ENCODE data around the gene CPB1.
A peak's percentile ranks its signal among the peaks of the same experiment; 100 is the strongest.

The CPB1 gene

DNA sequence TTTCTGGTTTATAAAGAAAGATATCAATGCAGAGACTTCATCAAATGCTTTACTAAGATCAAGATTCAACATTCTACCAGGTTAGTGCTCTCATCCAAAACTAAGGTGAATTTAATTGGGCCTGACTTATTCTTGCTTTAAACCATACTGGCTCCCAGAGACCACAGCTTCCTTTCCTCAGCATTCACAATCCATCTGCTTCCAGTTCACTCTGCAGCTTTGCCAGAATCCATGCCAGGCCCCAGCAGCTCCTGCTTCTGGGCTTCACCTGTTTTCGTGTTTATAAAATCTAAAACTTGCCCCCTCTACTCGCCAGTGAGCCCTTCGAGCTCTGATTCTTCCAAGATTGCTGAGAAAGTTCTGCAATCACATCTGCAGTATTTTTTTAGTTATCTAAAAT lies 2.3 kb downstream of the CPB1 start:
- H3K27me3 ChIP-seq (ENCODE audit: insufficient read depth, low read length) = no peaks in the 10 kb centered on the region
- H3K36me3 ChIP-seq (ENCODE audit: insufficient read depth, low read length) = no peaks in the 10 kb centered on the region
- H3K27ac ChIP-seq (ENCODE audit: low read depth, low read length) = no peak overlapping the region
- H2AFZ ChIP-seq (ENCODE audit: low read length, unreplicated experiment) = no peak overlapping the region
- no peak overlapping the region for H3K4me3 ChIP-seq (ENCODE audit: low read depth, low read length)
- no peaks in the 10 kb centered on the region for H3K79me2 ChIP-seq (ENCODE audit: control insufficient read depth, insufficient read depth, low read length, unreplicated experiment)
- peaks cover 4% of the 10 kb centered on the region for H3K4me1 ChIP-seq (ENCODE audit: control insufficient read depth, insufficient read depth, low read length, unreplicated experiment)

DNA sequence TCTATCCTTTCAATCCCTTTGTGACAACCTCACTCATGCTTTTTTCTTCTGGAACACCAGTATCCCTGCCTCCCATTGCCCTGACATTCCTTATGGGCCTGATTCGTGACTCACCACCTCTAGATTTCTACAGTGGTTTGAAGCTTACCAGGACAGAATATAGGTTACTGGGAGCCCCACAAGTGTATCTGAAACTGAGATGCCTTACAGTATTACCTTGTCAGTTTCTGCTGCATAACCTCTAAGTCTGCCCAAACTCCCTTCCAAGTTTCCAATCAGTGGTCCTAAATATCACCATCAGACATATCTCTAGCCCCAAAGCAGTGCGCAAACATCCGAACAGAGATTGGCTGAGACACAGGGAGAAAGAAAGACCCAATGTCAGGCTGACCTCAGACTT lies 5.6 kb downstream of the CPB1 start:
- H3K36me3 ChIP-seq (ENCODE audit: insufficient read depth, low read length) = no peaks in the 10 kb centered on the region

DNA sequence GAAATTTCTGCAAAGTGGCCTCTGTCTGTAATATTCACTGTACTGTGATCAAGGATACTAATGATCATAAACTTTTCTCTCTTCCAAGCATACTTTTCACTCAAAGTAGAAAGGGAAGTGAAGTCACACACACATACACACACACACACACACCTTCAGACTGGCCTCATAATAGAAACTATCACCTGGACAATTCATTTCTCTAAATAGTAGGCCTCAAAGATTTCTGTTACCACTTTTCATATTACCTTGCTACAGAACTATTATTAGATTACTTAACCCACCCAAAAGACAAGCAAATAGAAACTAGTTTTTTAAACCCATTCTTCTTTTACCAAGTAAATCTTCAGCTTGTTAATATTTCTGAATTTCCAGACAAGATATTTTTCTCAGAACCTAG lies 12.2 kb downstream of the CPB1 start:
- H3K27ac ChIP-seq (ENCODE audit: low read depth, low read length) = no peak overlapping the region
- no peaks in the 10 kb centered on the region for H3K36me3 ChIP-seq (ENCODE audit: insufficient read depth, low read length)
- no peak overlapping the region for H2AFZ ChIP-seq (ENCODE audit: low read length, unreplicated experiment)
- no peaks in the 10 kb centered on the region for H3K79me2 ChIP-seq (ENCODE audit: control insufficient read depth, insufficient read depth, low read length, unreplicated experiment)
- no peaks in the 10 kb centered on the region for H3K4me1 ChIP-seq (ENCODE audit: control insufficient read depth, insufficient read depth, low read length, unreplicated experiment)
- no peak overlapping the region for H3K4me3 ChIP-seq (ENCODE audit: low read depth, low read length)
- H3K27me3 ChIP-seq (ENCODE audit: insufficient read depth, low read length) = 0 out of 2 replicates have a peak, but pooled peaks cover 4% of the 10 kb centered on the region

More for the DNA sequence above, 5.6 kb downstream of the CPB1 start:
- Histone ChIP-seq H3K27me3 (ENCODE audit: insufficient read depth, low read length) (0 out of 2 replicates have a peak, but pooled peaks cover 4% of the 10 kb centered on the region), H3K4me3 (ENCODE audit: low read depth, low read length) (no peak overlapping the region), H3K27ac (ENCODE audit: low read depth, low read length) (no peak overlapping the region), H2AFZ (ENCODE audit: low read length, unreplicated experiment) (no peak overlapping the region), H3K4me1 (ENCODE audit: control insufficient read depth, insufficient read depth, low read length, unreplicated experiment) (no peaks in the 10 kb centered on the region), H3K79me2 (ENCODE audit: control insufficient read depth, insufficient read depth, low read length, unreplicated experiment) (no peaks in the 10 kb centered on the region)

DNA sequence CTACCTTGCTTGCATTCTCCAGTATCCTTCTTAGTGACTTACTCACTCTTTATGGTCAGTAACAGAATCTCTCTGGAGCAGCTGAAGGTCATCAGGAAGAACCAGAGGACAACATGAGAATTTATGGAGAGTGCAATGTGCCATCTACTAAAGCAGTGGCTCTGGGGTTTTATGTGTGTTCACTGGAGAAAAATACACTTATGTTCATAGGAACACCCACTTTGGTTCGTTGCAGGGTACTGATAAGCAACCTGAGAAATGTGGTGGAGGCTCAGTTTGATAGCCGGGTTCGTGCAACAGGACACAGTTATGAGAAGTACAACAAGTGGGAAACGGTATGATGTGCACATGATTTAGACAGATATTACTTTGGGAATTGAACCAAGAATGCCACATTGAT lies 12.8 kb downstream of the CPB1 start:
- no peak overlapping the region for H3K27ac ChIP-seq (ENCODE audit: low read depth, low read length)
- H3K79me2 ChIP-seq (ENCODE audit: control insufficient read depth, insufficient read depth, low read length, unreplicated experiment) = no peaks in the 10 kb centered on the region
- H3K4me1 ChIP-seq (ENCODE audit: control insufficient read depth, insufficient read depth, low read length, unreplicated experiment) = no peaks in the 10 kb centered on the region
- no peaks in the 10 kb centered on the region for H3K36me3 ChIP-seq (ENCODE audit: insufficient read depth, low read length)
- no peak overlapping the region for H3K4me3 ChIP-seq (ENCODE audit: low read depth, low read length)
- H3K27me3 ChIP-seq (ENCODE audit: insufficient read depth, low read length) = no peaks in the 10 kb centered on the region
- no peak overlapping the region for H2AFZ ChIP-seq (ENCODE audit: low read length, unreplicated experiment)

DNA sequence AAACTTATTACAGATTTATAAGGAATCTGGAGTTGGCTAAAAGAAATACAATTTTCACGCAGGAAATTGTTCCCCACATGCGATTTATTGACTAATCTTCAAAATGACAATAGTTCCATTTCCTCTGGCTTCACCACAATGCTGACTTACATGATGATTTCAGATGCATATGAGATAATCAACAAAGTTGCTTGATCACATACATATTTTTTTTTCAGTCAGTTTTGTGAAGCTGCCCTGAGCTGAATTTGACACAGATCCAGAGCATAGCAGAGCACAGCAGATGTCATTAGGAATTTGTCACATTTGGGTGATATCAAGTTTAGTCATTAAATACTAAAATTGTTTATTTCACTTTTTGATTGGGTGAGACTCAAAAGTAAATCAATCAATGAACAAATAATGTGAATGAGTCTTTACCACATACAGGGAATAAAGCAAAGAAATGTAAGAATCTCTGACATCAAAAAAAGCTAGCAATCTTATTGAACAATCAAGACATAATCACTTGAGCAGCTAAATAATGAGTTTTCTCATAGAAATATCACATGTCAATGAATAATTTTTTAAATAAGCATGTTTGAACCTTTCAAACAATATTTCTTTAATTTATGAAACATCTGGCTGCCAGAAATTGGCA lies 18.3 kb downstream of the CPB1 start:
- Histone ChIP-seq H2AFZ (ENCODE audit: low read length, unreplicated experiment) (no peak overlapping the region), H3K36me3 (ENCODE audit: insufficient read depth, low read length) (no peaks in the 10 kb centered on the region)

DNA sequence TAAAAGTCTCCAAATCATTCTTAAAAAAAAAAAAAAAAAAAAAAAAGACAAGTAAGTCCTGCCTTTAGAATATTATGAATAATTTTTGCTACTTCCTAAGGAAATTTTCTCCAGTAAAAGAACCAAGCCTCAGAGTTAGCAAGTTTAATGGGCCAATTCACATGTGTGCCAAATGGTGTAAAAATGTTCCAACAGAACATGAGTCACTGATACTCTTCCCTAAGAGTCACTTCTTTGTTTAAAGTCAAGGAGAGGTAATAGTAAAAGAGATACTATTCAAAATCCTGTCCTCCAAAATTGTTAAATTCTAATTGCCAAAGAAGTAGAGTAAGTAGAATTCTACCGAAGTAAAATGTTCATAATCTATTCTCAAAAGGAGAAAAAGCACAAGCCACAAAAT lies 19.7 kb downstream of the CPB1 start:
- H3K27me3 ChIP-seq (ENCODE audit: insufficient read depth, low read length) = no peaks in the 10 kb centered on the region
- H3K27ac ChIP-seq (ENCODE audit: low read depth, low read length) = no peak overlapping the region
- no peaks in the 10 kb centered on the region for H3K79me2 ChIP-seq (ENCODE audit: control insufficient read depth, insufficient read depth, low read length, unreplicated experiment)
- no peak overlapping the region for H3K4me3 ChIP-seq (ENCODE audit: low read depth, low read length)
- H2AFZ ChIP-seq (ENCODE audit: low read length, unreplicated experiment) = no peak overlapping the region
- no peaks in the 10 kb centered on the region for H3K36me3 ChIP-seq (ENCODE audit: insufficient read depth, low read length)
- no peaks in the 10 kb centered on the region for H3K4me1 ChIP-seq (ENCODE audit: control insufficient read depth, insufficient read depth, low read length, unreplicated experiment)

More for the DNA sequence above, 18.3 kb downstream of the CPB1 start:
- Histone ChIP-seq H3K4me3 (ENCODE audit: low read depth, low read length) (no peak overlapping the region), H3K79me2 (ENCODE audit: control insufficient read depth, insufficient read depth, low read length, unreplicated experiment) (no peaks in the 10 kb centered on the region), H3K4me1 (ENCODE audit: control insufficient read depth, insufficient read depth, low read length, unreplicated experiment) (no peaks in the 10 kb centered on the region), H3K27me3 (ENCODE audit: insufficient read depth, low read length) (no peaks in the 10 kb centered on the region), H3K27ac (ENCODE audit: low read depth, low read length) (no peak overlapping the region)

DNA sequence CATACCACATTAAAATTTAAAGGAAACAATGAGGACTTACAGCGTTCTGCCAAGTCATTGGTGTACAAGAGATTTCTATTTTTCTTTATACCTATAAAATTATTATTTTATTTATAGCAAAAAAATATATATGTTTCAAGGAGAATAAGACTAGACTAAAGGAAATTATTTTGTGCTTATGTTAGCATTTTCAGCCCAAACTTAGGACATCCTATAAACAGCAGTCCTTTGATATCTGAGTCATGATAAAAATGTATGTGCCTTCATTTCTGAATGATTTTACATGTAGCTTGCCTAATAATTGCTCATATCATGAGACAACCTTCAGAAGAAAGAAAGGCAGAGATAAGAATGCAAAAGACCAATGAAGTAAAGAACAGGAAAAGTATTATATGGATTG lies 20.8 kb downstream of the CPB1 start:
- Histone ChIP-seq H3K36me3 (ENCODE audit: insufficient read depth, low read length) (no peaks in the 10 kb centered on the region), H3K79me2 (ENCODE audit: control insufficient read depth, insufficient read depth, low read length, unreplicated experiment) (no peaks in the 10 kb centered on the region), H2AFZ (ENCODE audit: low read length, unreplicated experiment) (no peak overlapping the region), H3K4me3 (ENCODE audit: low read depth, low read length) (no peak overlapping the region), H3K4me1 (ENCODE audit: control insufficient read depth, insufficient read depth, low read length, unreplicated experiment) (peaks cover 4% of the 10 kb centered on the region), H3K27me3 (ENCODE audit: insufficient read depth, low read length) (no peaks in the 10 kb centered on the region), H3K27ac (ENCODE audit: low read depth, low read length) (no peak overlapping the region)

DNA sequence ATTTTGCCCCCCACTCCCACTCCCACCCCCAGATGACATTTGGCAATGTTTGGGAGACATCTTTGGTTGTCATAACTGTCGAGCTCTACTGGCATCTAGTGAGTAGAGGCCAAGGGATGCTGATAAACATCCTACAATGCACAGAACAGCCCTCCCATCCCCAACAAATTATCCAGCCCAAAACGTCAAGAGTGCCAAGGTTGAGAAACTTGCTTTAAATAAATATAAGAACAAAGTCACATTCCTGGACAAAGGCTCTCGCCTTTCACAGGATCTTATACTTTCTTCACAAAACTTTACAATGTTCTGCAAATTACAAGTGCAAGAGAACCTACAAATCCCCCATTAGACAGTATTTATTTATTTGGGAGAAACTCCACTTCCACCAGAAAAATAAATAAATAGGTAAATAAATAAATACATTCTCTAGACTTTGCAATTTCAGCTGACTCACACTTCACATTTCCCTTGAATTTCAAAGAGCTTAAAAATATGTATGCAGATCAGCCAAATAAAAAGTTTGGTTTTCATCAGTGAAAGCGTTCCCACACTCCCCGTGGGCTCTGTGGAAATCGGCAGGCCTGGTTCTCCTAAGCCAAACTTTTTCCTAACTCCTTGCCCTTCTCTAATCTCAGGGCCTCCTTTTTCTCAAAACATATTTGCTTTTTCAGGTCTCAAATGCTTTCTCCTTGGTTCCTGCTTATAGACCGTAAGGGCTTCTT lies 24.8 kb downstream of the CPB1 start:
- no peak overlapping the region for H2AFZ ChIP-seq (ENCODE audit: low read length, unreplicated experiment)
- H3K4me3 ChIP-seq (ENCODE audit: low read depth, low read length) = no peak overlapping the region

DNA sequence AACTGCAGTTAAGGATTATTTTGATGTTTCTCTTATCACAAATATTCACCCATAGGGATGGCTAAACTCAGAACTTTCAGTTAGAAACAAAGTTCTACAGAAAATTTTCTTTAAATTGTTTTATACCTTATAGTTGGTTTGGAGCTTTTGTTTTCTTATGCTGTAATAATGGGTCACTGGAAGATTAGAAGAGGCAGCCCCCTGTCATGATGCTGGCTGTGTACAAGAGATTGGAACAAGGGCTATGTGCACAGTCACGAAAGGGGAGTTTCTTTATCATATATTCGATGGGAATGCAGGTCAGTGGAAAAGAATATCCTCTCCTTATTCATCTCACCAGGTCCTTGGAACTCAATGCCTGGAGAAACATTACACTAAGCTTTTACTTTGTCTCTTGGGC lies 25.5 kb downstream of the CPB1 start:
- Histone ChIP-seq H3K27ac (ENCODE audit: low read depth, low read length) (no peak overlapping the region), H3K4me1 (ENCODE audit: control insufficient read depth, insufficient read depth, low read length, unreplicated experiment) (peaks cover 4% of the 10 kb centered on the region), H3K36me3 (ENCODE audit: insufficient read depth, low read length) (no peaks in the 10 kb centered on the region), H2AFZ (ENCODE audit: low read length, unreplicated experiment) (peak overlapping the region; percentile 24), H3K4me3 (ENCODE audit: low read depth, low read length) (no peak overlapping the region), H3K27me3 (ENCODE audit: insufficient read depth, low read length) (no peaks in the 10 kb centered on the region), H3K79me2 (ENCODE audit: control insufficient read depth, insufficient read depth, low read length, unreplicated experiment) (no peaks in the 10 kb centered on the region)

More for the DNA sequence above, 24.8 kb downstream of the CPB1 start:
- Histone ChIP-seq H3K27ac (ENCODE audit: low read depth, low read length) (no peak overlapping the region), H3K27me3 (ENCODE audit: insufficient read depth, low read length) (no peaks in the 10 kb centered on the region), H3K4me1 (ENCODE audit: control insufficient read depth, insufficient read depth, low read length, unreplicated experiment) (peaks cover 4% of the 10 kb centered on the region), H3K36me3 (ENCODE audit: insufficient read depth, low read length) (no peaks in the 10 kb centered on the region), H3K79me2 (ENCODE audit: control insufficient read depth, insufficient read depth, low read length, unreplicated experiment) (no peaks in the 10 kb centered on the region)

DNA sequence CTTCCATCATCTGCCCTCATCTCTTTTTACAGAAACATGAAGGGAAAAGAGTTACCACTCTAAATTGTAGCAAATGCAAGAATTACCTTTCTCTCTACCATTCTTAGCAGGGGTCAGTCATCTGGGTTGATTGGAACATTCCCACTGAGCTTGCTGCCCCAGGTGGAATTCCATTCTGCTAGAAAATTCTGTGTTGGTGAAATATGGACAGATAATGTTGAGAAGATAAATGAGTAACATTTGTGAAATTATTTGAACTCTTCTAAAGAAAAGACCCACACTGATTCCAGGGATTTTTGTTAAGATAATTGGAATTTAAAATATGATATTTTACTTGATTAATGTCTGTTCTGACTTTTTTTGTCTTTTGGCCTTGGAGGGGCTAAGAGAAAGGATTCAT lies 26.4 kb downstream of the CPB1 start:
- no peak overlapping the region for H2AFZ ChIP-seq (ENCODE audit: low read length, unreplicated experiment)
- no peaks in the 10 kb centered on the region for H3K79me2 ChIP-seq (ENCODE audit: control insufficient read depth, insufficient read depth, low read length, unreplicated experiment)
- H3K4me1 ChIP-seq (ENCODE audit: control insufficient read depth, insufficient read depth, low read length, unreplicated experiment) = peaks cover 4% of the 10 kb centered on the region
- no peak overlapping the region for H3K27ac ChIP-seq (ENCODE audit: low read depth, low read length)
- H3K27me3 ChIP-seq (ENCODE audit: insufficient read depth, low read length) = no peaks in the 10 kb centered on the region
- H3K4me3 ChIP-seq (ENCODE audit: low read depth, low read length) = no peak overlapping the region
- no peaks in the 10 kb centered on the region for H3K36me3 ChIP-seq (ENCODE audit: insufficient read depth, low read length)

DNA sequence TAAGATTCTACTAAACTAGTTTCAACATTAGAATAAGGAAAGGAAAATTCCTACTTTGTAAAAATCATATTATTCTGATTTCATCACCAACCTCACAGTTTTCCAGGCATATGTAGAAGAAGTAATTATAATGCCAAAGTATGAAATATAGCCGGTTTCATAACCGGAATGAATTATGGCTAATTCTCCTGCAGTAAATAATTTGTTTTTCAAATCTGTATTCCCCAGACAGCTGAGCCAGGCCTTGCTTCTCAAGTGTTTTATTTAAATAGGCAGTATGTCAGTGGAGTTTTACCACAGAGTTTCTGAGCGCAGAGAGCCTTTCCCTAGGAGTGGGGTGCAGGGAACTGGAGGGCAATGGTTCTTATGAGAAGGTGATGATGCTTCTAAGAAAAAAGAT lies 28.8 kb downstream of the CPB1 start:
- Histone ChIP-seq H3K27ac (ENCODE audit: low read depth, low read length) (no peak overlapping the region), H3K27me3 (ENCODE audit: insufficient read depth, low read length) (no peaks in the 10 kb centered on the region), H3K36me3 (ENCODE audit: insufficient read depth, low read length) (no peaks in the 10 kb centered on the region), H3K79me2 (ENCODE audit: control insufficient read depth, insufficient read depth, low read length, unreplicated experiment) (no peaks in the 10 kb centered on the region), H3K4me1 (ENCODE audit: control insufficient read depth, insufficient read depth, low read length, unreplicated experiment) (peaks cover 4% of the 10 kb centered on the region), H2AFZ (ENCODE audit: low read length, unreplicated experiment) (no peak overlapping the region), H3K4me3 (ENCODE audit: low read depth, low read length) (no peak overlapping the region)

Data from ACC112 (cell line).